ENCODE measurements around the gene SRPX.

SRPX gene

GRCh38 chrX:38220415-38221390 is at the start of gene SRPX:
Gene SRPX (minus strand): TSS chrX:38220871. CDS start chrX:38220792, 79 bp downstream.
- peak; percentile 38 for DNase-seq

GRCh38 chrX:38268011-38268410 is 47.3 kb upstream of the SRPX start:
- peak; percentile 5 for DNase-seq

GRCh38 chrX:38262715-38263620 is 42.3 kb upstream of the SRPX start:
- DNase-seq = no peak

- no peak for DNase-seq
Measured at GRCh38 chrX:38260231-38260630, 39.6 kb upstream of the SRPX start.

GRCh38 chrX:38256019-38256418 is 35.3 kb upstream of the SRPX start:
- DNase-seq = no peak

GRCh38 chrX:38249965-38250364 is 29.3 kb upstream of the SRPX start:
- DNase-seq = no peak

GRCh38 chrX:38247051-38247450 is 26.4 kb upstream of the SRPX start:
- no peak for DNase-seq

- no peak for DNase-seq
Measured at GRCh38 chrX:38240541-38240940, 19.9 kb upstream of the SRPX start.

GRCh38 chrX:38236901-38237615 is 16.4 kb upstream of the SRPX start:
- DNase-seq = no peak

GRCh38 chrX:38233891-38234667 is 13.4 kb upstream of the SRPX start:
- no peak for DNase-seq

- no peak for DNase-seq
Measured at GRCh38 chrX:38232079-38232686, 11.5 kb upstream of the SRPX start.

- DNase-seq = no peak
Measured at GRCh38 chrX:38225093-38225492, 4.4 kb upstream of the SRPX start.

- no peak for DNase-seq
Measured at GRCh38 chrX:38224160-38224559, 3.5 kb upstream of the SRPX start.

- DNase-seq = no peak
Measured at GRCh38 chrX:38221391-38221929, 789 bp upstream of the SRPX start.

- DNase-seq = peak; percentile 51
Measured at GRCh38 chrX:38220024-38220414, 652 bp downstream of the SRPX start.

GRCh38 chrX:38216642-38217041 is 4.0 kb downstream of the SRPX start:
- DNase-seq = no peak

GRCh38 chrX:38214551-38215531 is 5.8 kb downstream of the SRPX start:
- DNase-seq = no peak

- DNase-seq = no peak
Measured at GRCh38 chrX:38214044-38214443, 6.6 kb downstream of the SRPX start.

- DNase-seq = no peak
Measured at GRCh38 chrX:38211891-38212635, 8.6 kb downstream of the SRPX start.
